Parathyroid adenoma (tissue), 2 donors: ENCODE data around the gene PLXNA4.

Experiments
- H2AFZ ChIP-seq: fragments of 300-600 bp; sonication (generic); one replicate; pipeline ENCODE4 v1.7.0; 2017; ENCODE audit warnings: antibody characterized with exemption, mild to moderate bottlenecking
- H3K27ac ChIP-seq: fragments of 300-600 bp; sonication (generic); one replicate; pipeline ENCODE4 v1.7.0; 2017
- H3K27me3 ChIP-seq: fragments of 300-600 bp; sonication (generic); one replicate; pipeline ENCODE4 v1.7.0; 2017; ENCODE audit warnings: low read length; ENCODE audit not compliant: control insufficient read depth, insufficient read depth
- H3K36me3 ChIP-seq: fragments of 300-600 bp; sonication (generic); one replicate; pipeline ENCODE4 v1.7.0; 2017; ENCODE audit warnings: low read length; ENCODE audit not compliant: control insufficient read depth, insufficient read depth
- H3K4me1 ChIP-seq: fragments of 300-600 bp; sonication (generic); one replicate; pipeline ENCODE4 v1.7.0; 2017; ENCODE audit warnings: control low read depth
- H3K4me2 ChIP-seq: fragments of 300-600 bp; sonication (generic); one replicate; pipeline ENCODE4 v1.7.0; 2017; ENCODE audit warnings: low read length
- H3K4me3 ChIP-seq: fragments of 300-600 bp; sonication (generic); one replicate; pipeline ENCODE4 v1.7.0; 2017; ENCODE audit warnings: low read depth, low read length
- H3K79me2 ChIP-seq: fragments of 300-600 bp; sonication (generic); one replicate; pipeline ENCODE4 v1.7.0; 2017; ENCODE audit warnings: control low read depth
- H3K9ac ChIP-seq: fragments of 300-600 bp; sonication (generic); one replicate; pipeline ENCODE4 v1.7.0; 2017; ENCODE audit warnings: mild to moderate bottlenecking
- H3K9me3 ChIP-seq: fragments of 300-600 bp; sonication (generic); one replicate; pipeline ENCODE4 v1.7.0; 2017; ENCODE audit warnings: low read length; ENCODE audit not compliant: control insufficient read depth
- CTCF ChIP-seq: fragments of 300-600 bp; sonication (generic); IDR thresholded peaks from one replicate; pipeline ENCODE4 v1.7.0; 2017; ENCODE audit warnings: antibody characterized with exemption, mild to moderate bottlenecking
- donor health status: primary hyperparathyroidism.

The PLXNA4 gene

GRCh38 chr7:132134814-132135445, 441.3 kb downstream of the PLXNA4 start:
- no peaks in the 10 kb centered on the region for H3K4me1 ChIP-seq
- no peak for TF ChIP-seq CTCF
- no peaks in the 10 kb centered on the region for H3K36me3 ChIP-seq
- no peak overlapping the region for H3K4me3 ChIP-seq
- H3K9me3 ChIP-seq, result no peaks in the 10 kb centered on the region
- H3K27ac ChIP-seq, result no peak overlapping the region
- H3K79me2 ChIP-seq, result no peaks in the 10 kb centered on the region
- no peaks in the 10 kb centered on the region for H3K27me3 ChIP-seq
- no peak overlapping the region for H2AFZ ChIP-seq
- H3K9ac ChIP-seq, result no peak overlapping the region
- no peak overlapping the region for H3K4me2 ChIP-seq

DNA sequence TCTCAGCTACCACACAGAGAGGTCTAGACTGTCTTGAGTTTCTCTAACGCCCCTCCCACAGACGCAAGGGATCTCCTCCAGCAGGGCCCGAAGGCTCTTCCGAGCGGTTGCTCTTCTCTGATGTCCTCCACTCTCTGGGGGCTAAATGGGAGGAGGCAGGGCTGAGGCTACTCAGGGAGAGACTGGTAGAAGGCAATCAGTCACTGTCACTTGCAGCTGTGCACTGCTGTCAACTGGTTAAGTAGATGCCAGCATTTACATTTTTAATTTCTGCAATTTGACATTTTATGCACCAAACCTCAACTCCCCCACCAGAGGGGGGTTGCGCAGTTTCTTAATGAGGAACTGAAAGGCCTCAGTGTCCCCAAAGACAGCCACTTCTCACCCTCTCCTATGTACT, 442.8 kb downstream of the PLXNA4 start:
- Histone ChIP-seq H3K36me3 (no peaks in the 10 kb centered on the region), H3K27me3 (no peaks in the 10 kb centered on the region), H3K9ac (no peak overlapping the region), H3K27ac (no peak overlapping the region), H2AFZ (no peak overlapping the region), H3K9me3 (no peaks in the 10 kb centered on the region), H3K79me2 (no peaks in the 10 kb centered on the region), H3K4me3 (no peak overlapping the region), H3K4me1 (no peaks in the 10 kb centered on the region), H3K4me2 (no peak overlapping the region)
- no peak for TF ChIP-seq CTCF

DNA sequence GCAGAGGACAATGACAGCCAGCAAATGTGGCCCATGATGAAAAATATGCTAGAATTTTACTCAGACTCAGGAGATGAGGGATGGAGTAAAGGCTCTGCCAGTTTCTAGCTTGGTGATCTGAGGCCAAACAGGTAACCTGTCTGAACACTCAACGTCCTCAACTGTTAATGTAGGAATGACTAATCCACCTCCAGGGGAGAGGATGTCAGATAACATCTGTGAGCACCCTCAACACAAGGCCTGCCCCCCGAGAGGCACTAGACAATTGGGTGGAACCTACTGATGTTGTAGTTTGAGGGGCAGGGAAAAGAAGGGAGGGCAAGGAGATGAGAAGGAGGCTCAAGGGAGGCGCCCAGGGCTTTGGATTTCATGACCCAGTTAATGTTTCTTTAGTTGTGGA, 445.1 kb downstream of the PLXNA4 start:
- Histone ChIP-seq H3K4me1 (no peaks in the 10 kb centered on the region), H3K27ac (no peak overlapping the region), H3K36me3 (no peaks in the 10 kb centered on the region), H3K27me3 (no peaks in the 10 kb centered on the region), H3K4me3 (no peak overlapping the region), H3K4me2 (no peak overlapping the region), H3K9me3 (no peaks in the 10 kb centered on the region), H2AFZ (no peak overlapping the region), H3K79me2 (no peaks in the 10 kb centered on the region), H3K9ac (no peak overlapping the region)
- no peak for TF ChIP-seq CTCF

- no peaks in the 10 kb centered on the region for H3K36me3 ChIP-seq
- H3K79me2 ChIP-seq, result no peaks in the 10 kb centered on the region
- H3K27me3 ChIP-seq, result no peaks in the 10 kb centered on the region
- no peak overlapping the region for H3K4me2 ChIP-seq
- H2AFZ ChIP-seq, result no peak overlapping the region
- no peak for TF ChIP-seq CTCF
- no peak overlapping the region for H3K9ac ChIP-seq
- H3K9me3 ChIP-seq, result no peaks in the 10 kb centered on the region
- no peaks in the 10 kb centered on the region for H3K4me1 ChIP-seq
- H3K27ac ChIP-seq, result no peak overlapping the region
- no peak overlapping the region for H3K4me3 ChIP-seq
These were observed 445.8 kb downstream of the PLXNA4 start for GRCh38 chr7:132130497-132130896.

DNA sequence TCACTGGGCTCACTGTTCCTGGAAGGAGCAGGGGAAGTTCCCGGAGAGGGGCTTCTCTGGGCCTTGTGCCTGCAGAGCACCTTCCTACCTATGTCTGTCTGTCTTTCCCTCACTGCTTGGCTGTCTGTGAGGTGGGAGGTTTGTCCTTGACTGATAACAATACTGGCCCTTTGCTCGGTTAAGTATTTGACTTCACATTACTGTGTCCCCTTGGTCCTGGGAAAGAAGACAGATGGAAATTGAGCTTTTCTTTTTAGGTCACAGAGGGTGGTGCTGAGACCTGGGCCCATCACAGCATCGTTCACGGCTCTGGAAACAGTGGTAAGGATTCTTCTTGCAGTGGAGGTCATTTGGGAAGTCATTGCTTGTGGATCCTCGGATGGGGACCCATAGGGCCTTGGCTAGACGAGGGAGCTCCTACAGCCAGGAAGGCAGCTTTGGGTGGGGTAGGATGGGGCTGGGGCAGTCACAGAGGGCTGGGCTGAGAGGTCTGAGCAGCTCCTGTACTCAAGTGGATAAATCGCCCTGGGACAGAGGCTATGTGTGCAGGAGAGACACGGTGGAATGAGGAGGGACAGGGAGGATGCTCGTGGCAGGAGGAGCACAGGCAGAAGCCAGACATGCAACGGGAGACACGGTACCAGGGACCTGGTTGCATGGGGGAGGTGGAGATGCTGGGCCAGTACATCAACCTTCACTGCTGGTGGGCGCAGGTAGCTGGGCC, 450.2 kb downstream of the PLXNA4 start:
- H2AFZ ChIP-seq, result no peak overlapping the region
- H3K9ac ChIP-seq, result no peak overlapping the region
- no peaks in the 10 kb centered on the region for H3K9me3 ChIP-seq
- H3K27me3 ChIP-seq, result no peaks in the 10 kb centered on the region
- H3K27ac ChIP-seq, result no peak overlapping the region
- no peaks in the 10 kb centered on the region for H3K79me2 ChIP-seq
- TF ChIP-seq CTCF, result no peak
- no peaks in the 10 kb centered on the region for H3K36me3 ChIP-seq
- H3K4me3 ChIP-seq, result no peak overlapping the region
- no peak overlapping the region for H3K4me2 ChIP-seq
- no peaks in the 10 kb centered on the region for H3K4me1 ChIP-seq
